ENCODE results near the gene RBM12. TPM values are rescaled to one million over a fixed set of nuclear protein-coding genes. Genes with fewer than 3 reads are reported as not detected.

The RBM12 gene
- total RNA-seq, 2 experiments from 2014 or later, result 106 to 110 TPM

DNA sequence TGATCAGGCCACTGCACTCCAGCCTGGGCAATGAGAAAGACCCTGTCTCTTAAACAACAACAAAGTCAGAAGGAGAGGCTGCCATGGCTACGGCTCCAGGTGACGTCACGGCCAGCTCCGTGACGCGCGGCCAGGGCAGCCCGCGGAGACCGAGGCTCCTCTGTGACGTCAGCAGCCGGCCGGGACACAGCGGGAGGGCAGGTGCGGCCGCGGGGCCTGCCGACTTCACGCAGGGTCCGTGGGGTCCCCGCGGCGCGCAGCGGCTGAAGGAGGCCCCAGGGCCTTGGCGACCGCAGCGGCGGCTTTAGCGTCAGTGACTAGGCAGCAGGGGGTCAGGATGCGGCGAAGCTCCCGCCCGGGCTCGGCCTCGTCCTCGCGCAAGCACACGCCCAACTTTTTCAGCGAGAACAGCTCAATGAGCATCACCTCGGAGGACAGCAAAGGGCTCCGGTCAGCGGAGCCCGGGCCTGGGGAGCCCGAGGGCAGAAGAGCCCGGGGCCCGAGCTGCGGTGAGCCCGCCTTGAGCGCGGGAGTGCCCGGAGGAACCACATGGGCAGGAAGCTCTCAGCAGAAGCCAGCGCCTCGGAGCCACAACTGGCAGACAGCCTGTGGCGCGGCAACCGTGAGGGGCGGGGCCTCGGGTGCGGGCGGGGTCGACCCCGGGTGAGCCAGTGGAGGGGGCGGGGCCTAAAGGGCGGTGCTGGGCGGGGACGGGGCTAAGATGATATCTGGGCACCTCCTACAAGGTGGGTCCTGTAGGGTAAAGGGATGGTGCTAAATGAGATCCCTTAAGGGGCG lies 48.8 kb downstream of the RBM12 start, which contains the start of gene SPAG4:
Gene SPAG4, plus strand, starts transcription at position 163 of the 798 bp plus-strand sequence. Its CDS starts 175 bp downstream, at position 338.
- Mint-ChIP-seq H3K36me3 (ENCODE audit: low read depth) (no peaks in the 10 kb centered on the region), H3K27ac (peak within 1 kb of the TSS; percentile 79), H3K4me1 (ENCODE audit: low read depth) (peaks cover 47% of the 10 kb centered on the region), H3K4me3 (peak within 1 kb of the TSS; percentile 82), H3K27me3 (ENCODE audit: low read depth) (peaks cover 4% of the 10 kb centered on the region), H3K9me3 (no peaks in the 10 kb centered on the region)
- peak; percentile 100 for DNase-seq
- CTCF ChIA-PET, result interaction anchor here (0.6 to 0.8 kb wide), 2 partner anchors 12 to 989 kb away, joined by 4 to 5 read pairs; no protein-coding TSS in a partner anchor
- intact Hi-C loops (cut with micrococcal nuclease), result loop anchor here (1.0 to 5.0 kb wide), 8 partner anchors 15 to 436 kb away; partner anchors contain the start of genes CEP250, CPNE1, PHF20 and RBM12

DNA sequence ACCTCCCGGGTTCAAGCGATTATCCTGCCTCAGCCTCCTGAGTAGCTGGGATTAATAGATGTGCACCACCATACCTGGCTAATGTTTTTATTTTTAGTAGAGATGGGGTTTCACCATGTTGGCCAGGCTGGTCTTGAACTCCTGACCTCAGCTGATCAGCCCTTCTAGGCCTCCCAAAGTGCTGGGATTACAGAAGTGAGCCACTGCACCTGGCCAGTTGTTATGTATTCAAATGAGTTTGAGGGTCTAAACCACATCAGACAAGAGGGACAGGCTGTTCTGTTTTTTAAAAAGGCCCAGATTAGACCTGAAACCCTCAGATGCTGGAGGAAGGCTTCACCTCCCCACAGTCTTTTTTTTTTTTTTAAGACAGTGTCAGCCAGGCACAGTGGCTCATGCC lies 53.2 kb downstream of the RBM12 start:
- CTCF ChIA-PET, result interaction anchor here (0.7 kb wide), 1 partner anchor 8 kb away, joined by 3 read pairs; no protein-coding TSS in a partner anchor

DNA sequence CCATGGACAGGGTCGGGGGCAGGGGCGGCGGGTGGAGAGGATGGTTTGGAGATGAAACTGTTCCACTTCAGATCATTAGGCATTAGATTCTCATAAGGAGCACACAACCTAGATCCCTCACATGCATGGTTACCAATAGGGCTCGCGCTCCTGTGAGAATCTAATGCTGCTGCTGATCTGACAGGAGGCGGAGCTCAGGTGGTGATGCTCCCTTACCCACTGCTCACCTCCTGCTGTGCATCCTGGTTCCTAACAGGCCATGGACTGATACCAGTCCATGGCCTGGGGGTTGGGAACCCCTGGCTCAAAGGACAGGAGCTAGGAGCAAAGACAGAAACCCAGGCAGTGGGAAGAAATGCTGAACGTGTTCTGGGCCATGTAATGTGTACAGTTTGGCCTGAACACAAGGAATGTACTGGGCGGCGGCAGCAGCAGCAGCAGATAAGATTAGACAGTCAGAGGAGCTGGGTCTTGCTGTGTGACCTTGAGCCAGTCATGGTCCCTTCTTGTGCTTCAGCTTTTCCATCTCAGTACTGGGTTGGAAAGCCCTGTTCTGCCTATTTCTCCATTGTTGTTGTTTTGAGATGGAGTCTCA lies 53.8 kb downstream of the RBM12 start:
- DNase-seq, result no peak
- no peaks in the 10 kb centered on the region for H3K27me3 Mint-ChIP-seq (ENCODE audit: low read depth)
- H3K27ac Mint-ChIP-seq, result no peak overlapping the region
- H3K4me1 Mint-ChIP-seq (ENCODE audit: low read depth), result peaks cover 8% of the 10 kb centered on the region
- intact Hi-C loops (cut with micrococcal nuclease), result no loop called here
- no peak overlapping the region for H3K4me3 Mint-ChIP-seq
- no peaks in the 10 kb centered on the region for H3K36me3 Mint-ChIP-seq (ENCODE audit: low read depth)
- CTCF ChIA-PET, result no interaction called here
- no peaks in the 10 kb centered on the region for H3K9me3 Mint-ChIP-seq

More for the DNA sequence above, 53.2 kb downstream of the RBM12 start:
- Mint-ChIP-seq H3K27me3 (ENCODE audit: low read depth) (no peaks in the 10 kb centered on the region), H3K9me3 (no peaks in the 10 kb centered on the region), H3K36me3 (ENCODE audit: low read depth) (no peaks in the 10 kb centered on the region), H3K4me1 (ENCODE audit: low read depth) (peaks cover 11% of the 10 kb centered on the region), H3K4me3 (no peak overlapping the region), H3K27ac (no peak overlapping the region)
- no peak for DNase-seq
- intact Hi-C loops (cut with micrococcal nuclease), result no loop called here

- no peak overlapping the region for H3K4me3 Mint-ChIP-seq
- H3K27ac Mint-ChIP-seq, result no peak overlapping the region
Measured at GRCh38 chr20:35607003-35607735, 57.5 kb downstream of the RBM12 start.

DNA sequence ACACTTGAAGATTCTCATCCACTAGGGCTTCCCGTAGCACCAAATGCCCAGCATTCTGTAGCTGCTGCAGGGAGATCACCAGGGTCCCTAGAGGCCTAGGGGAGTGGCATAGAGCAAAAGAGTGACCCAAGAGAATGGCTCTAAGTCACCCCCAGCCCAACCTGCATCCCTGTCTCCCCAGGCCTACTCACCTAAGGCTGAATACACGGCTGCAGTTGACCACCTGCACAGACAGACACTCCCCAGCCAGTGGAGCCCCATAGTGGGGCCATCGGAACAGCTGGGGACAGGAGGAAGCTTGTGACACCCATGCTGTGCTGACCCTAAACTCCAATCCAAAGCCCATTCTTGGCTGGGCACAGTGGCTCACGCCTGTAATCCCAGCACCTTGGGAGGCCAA lies 58.6 kb downstream of the RBM12 start:
- Mint-ChIP-seq H3K4me3 (no peak overlapping the region), H3K9me3 (no peaks in the 10 kb centered on the region), H3K36me3 (ENCODE audit: low read depth) (no peaks in the 10 kb centered on the region), H3K27me3 (ENCODE audit: low read depth) (peaks cover 7% of the 10 kb centered on the region), H3K27ac (no peak overlapping the region), H3K4me1 (ENCODE audit: low read depth) (peaks cover 4% of the 10 kb centered on the region)
- intact Hi-C loops (cut with micrococcal nuclease), result no loop called here
- no peak for DNase-seq
- CTCF ChIA-PET, result interaction anchor here (0.9 to 1.5 kb wide), 2 partner anchors 8 to 26 kb away, joined by 3 to 4 read pairs; no protein-coding TSS in a partner anchor

More at GRCh38 chr20:35607003-35607735, 57.5 kb downstream of the RBM12 start:
- CTCF ChIA-PET, result interaction anchor here (1.0 kb wide), 1 partner anchor 70 kb away, joined by 3 read pairs; no protein-coding TSS in a partner anchor
- intact Hi-C loops (cut with micrococcal nuclease), result no loop called here
- Mint-ChIP-seq H3K36me3 (ENCODE audit: low read depth) (no peaks in the 10 kb centered on the region), H3K27me3 (ENCODE audit: low read depth) (peaks cover 3% of the 10 kb centered on the region), H3K9me3 (no peaks in the 10 kb centered on the region), H3K4me1 (ENCODE audit: low read depth) (no peaks in the 10 kb centered on the region)
- no peak for DNase-seq

DNA sequence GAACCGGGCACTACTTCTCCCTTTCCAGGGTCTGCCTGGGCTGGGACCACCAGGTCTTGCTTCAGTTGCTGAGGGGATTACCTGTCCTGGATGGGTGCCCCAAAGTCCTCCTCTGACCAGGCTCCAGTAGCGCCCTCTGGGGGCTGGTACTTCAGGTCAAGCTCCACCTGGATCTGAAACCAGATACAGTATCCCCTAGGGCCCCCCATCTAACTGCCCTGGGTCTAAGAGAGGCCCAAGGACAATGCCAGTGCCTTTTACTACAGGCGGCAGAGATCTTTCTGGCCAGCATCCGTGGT lies 60.3 kb downstream of the RBM12 start:
- H3K27ac Mint-ChIP-seq, result no peak overlapping the region
- intact Hi-C loops (cut with micrococcal nuclease), result loop anchor here (5.0 kb wide), 2 partner anchors 138 to 348 kb away; partner anchors contain the start of genes RBM39 and SCAND1
- CTCF ChIA-PET, result interaction anchor here (0.6 to 1.5 kb wide), 6 partner anchors 16 to 458 kb away, joined by 3 to 6 read pairs (median 3); no protein-coding TSS in a partner anchor
- no peak for DNase-seq
- H3K4me3 Mint-ChIP-seq, result no peak overlapping the region
- H3K9me3 Mint-ChIP-seq, result no peaks in the 10 kb centered on the region
- peaks cover 13% of the 10 kb centered on the region for H3K27me3 Mint-ChIP-seq (ENCODE audit: low read depth)
- no peaks in the 10 kb centered on the region for H3K36me3 Mint-ChIP-seq (ENCODE audit: low read depth)
- peaks cover 7% of the 10 kb centered on the region for H3K4me1 Mint-ChIP-seq (ENCODE audit: low read depth)

GRCh38 chr20:35603695-35604448 lies 60.8 kb downstream of the RBM12 start:
- Mint-ChIP-seq H3K9me3 (no peaks in the 10 kb centered on the region), H3K36me3 (ENCODE audit: low read depth) (no peaks in the 10 kb centered on the region), H3K4me1 (ENCODE audit: low read depth) (peaks cover 7% of the 10 kb centered on the region), H3K27ac (no peak overlapping the region), H3K4me3 (no peak overlapping the region), H3K27me3 (ENCODE audit: low read depth) (peaks cover 13% of the 10 kb centered on the region)
- CTCF ChIA-PET, result interaction anchor here (0.6 to 1.5 kb wide), 9 partner anchors 8 to 457 kb away, joined by 3 to 4 read pairs (median 3); partner anchors contain the start of genes SCAND1 and SPAG4
- intact Hi-C loops (cut with micrococcal nuclease), result loop anchor here (5.0 kb wide), 2 partner anchors 138 to 348 kb away; partner anchors contain the start of genes RBM39 and SCAND1
- no peak for DNase-seq

GRCh38 chr20:35602851-35603495 lies 61.7 kb downstream of the RBM12 start:
- H3K9me3 Mint-ChIP-seq, result no peaks in the 10 kb centered on the region
- CTCF ChIA-PET, result interaction anchor here (0.6 to 1.4 kb wide), 4 partner anchors 9 to 390 kb away, joined by 3 to 4 read pairs (median 3); partner anchors contain the start of gene SCAND1
- H3K27ac Mint-ChIP-seq, result no peak overlapping the region
- H3K27me3 Mint-ChIP-seq (ENCODE audit: low read depth), result peaks cover 13% of the 10 kb centered on the region
- intact Hi-C loops (cut with micrococcal nuclease), result loop anchor here (5.0 kb wide), 2 partner anchors 139 to 349 kb away; partner anchors contain the start of genes RBM39 and SCAND1
- no peak for DNase-seq
- no peaks in the 10 kb centered on the region for H3K36me3 Mint-ChIP-seq (ENCODE audit: low read depth)
- H3K4me3 Mint-ChIP-seq, result no peak overlapping the region
- H3K4me1 Mint-ChIP-seq (ENCODE audit: low read depth), result peaks cover 7% of the 10 kb centered on the region

GRCh38 chr20:35601990-35602389 lies 62.7 kb downstream of the RBM12 start:
- no peak overlapping the region for H3K4me3 Mint-ChIP-seq
- intact Hi-C loops (cut with micrococcal nuclease), result loop anchor here (1.0 to 5.0 kb wide), 7 partner anchors 14 to 350 kb away; partner anchors contain the start of genes NFS1, RBM39, ROMO1 and SCAND1
- no peak overlapping the region for H3K27ac Mint-ChIP-seq
- no peaks in the 10 kb centered on the region for H3K9me3 Mint-ChIP-seq
- CTCF ChIA-PET, result interaction anchor here (0.9 to 1.7 kb wide), 6 partner anchors 17 to 391 kb away, joined by 3 to 8 read pairs (median 4); partner anchors contain the start of gene SCAND1
- H3K27me3 Mint-ChIP-seq (ENCODE audit: low read depth), result peaks cover 13% of the 10 kb centered on the region
- no peaks in the 10 kb centered on the region for H3K36me3 Mint-ChIP-seq (ENCODE audit: low read depth)
- no peak for DNase-seq
- peaks cover 7% of the 10 kb centered on the region for H3K4me1 Mint-ChIP-seq (ENCODE audit: low read depth)

DNA sequence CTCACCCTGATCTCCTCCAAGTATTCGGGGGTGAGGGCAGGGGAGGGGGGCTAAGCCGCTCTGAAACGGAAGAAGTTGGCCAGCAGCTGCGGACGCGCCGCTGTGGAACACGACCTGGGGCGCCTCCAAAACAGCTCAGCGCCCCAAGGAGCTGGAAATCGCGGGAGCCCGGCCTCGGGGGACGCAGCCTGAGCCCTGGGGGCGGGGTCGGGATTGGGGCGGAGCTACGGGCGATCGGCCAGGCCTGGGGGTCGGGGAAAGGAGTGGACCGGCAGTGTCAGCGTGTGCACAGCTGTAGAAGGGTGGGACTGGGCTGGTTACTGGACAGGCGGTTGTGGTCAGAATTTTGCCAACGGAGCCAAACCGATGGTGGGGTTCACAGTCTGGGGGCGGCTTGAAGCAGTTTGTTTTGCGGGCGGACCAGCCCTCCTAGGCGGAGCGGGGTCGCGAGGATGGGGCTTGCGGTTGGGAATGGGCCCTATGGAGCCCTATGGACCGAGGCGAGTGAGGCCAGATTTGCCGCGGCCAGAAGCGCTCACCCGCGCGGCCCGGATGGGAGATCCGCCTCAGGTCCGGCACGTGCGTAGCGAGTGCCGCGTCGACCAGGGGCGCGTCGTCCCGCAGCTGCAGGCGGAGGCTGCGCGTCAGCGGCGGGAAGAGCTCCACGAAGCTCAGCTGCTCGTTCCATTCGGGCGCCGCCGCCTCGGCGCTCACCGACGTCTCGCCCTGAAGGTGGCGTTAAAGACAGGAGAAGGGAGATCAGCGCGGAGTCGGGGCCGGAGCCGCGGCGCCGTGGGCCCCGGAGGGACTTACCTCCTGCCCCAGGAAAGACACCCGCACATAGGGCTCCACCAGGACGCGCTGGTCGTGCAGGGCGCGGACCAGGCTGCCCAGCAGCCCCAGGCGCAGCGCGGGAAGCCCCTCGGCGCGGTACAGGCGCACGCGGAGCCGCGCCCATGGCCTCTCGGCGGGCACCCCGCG lies 63.4 kb downstream of the RBM12 start:
- Mint-ChIP-seq H3K27me3 (ENCODE audit: low read depth) (peaks cover 13% of the 10 kb centered on the region), H3K27ac (no peak overlapping the region), H3K36me3 (ENCODE audit: low read depth) (no peaks in the 10 kb centered on the region)

More for the DNA sequence above, 63.4 kb downstream of the RBM12 start:
- Mint-ChIP-seq H3K4me1 (ENCODE audit: low read depth) (peaks cover 7% of the 10 kb centered on the region), H3K4me3 (peak overlapping the region; percentile 64), H3K9me3 (no peaks in the 10 kb centered on the region)
- intact Hi-C loops (cut with micrococcal nuclease), result loop anchor here (1.0 to 5.0 kb wide), 7 partner anchors 15 to 351 kb away; partner anchors contain the start of genes NFS1, RBM39, ROMO1 and SCAND1
- CTCF ChIA-PET, result interaction anchor here (0.5 to 1.8 kb wide), 14 partner anchors 10 to 392 kb away, joined by 3 to 9 read pairs (median 4); partner anchors contain the start of genes NFS1, ROMO1 and SCAND1
- DNase-seq, result peak; percentile 91

Data from activated naive CD4-positive, alpha-beta T cell treated with anti-CD3 and anti-CD28 coated beads for 36 hours (primary cell).